ENCODE results near the gene ATP1B3.
"Not testable (repeated sequence)": the region's sequence is repeated elsewhere in the genome, so short reads cannot be mapped to it uniquely, and the experiment has no call there.

The ATP1B3 gene

DNA sequence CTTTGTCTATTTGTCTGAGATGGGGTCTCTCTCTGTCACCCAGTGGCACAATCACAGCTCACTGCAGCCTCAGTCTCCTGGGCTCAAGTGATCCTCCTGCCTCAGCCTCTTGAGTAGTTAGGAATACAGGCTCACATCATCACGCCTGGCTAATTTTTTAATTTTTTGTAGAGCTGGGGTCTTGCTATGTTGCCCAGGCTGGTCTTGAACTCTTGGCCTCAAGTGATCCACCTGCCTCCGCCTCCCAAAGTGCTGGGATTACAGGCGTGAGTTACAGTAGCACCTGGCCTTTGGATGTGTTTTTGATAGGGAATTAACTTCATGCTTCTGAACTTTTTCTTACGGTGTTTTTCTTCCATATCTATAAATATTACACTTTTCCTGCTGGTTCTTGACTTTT lies 33.5 kb downstream of the ATP1B3 start:
- DNase-seq = not testable (repeated sequence)

- DNase-seq = peak; percentile 53
Observed at GRCh38 chr3:141913150-141913811, 36.8 kb downstream of the ATP1B3 start.

GRCh38 chr3:141914311-141914710 lies 37.9 kb downstream of the ATP1B3 start:
- DNase-seq = no peak

GRCh38 chr3:141915016-141915415 lies 38.6 kb downstream of the ATP1B3 start:
- DNase-seq = no peak

- no peak for DNase-seq
Observed at GRCh38 chr3:141915766-141916165, 39.3 kb downstream of the ATP1B3 start.

DNA sequence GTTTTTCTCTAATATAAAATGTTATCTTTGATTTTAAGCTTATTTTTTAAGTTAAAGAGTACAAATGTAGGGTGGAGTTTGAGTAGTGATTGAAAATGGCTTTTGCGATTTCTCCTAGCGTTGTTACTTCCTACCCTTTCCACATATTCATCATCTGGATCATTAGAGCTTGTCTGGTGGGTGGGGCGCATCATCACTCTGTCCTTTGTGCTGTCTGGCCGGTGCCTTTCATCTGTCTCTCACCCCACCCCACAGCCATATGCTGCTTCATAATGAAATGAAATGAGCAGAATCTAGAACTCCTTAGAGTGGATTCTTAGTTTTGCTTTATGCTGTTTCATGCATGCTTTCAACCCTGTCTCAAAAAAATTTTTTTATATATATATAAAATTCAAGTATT lies 44.3 kb downstream of the ATP1B3 start:
- no peak for DNase-seq

- no peak for DNase-seq
Observed at GRCh38 chr3:141921316-141921715, 44.9 kb downstream of the ATP1B3 start.

GRCh38 chr3:141925677-141926076 lies 49.2 kb downstream of the ATP1B3 start:
- DNase-seq = not testable (repeated sequence)

DNA sequence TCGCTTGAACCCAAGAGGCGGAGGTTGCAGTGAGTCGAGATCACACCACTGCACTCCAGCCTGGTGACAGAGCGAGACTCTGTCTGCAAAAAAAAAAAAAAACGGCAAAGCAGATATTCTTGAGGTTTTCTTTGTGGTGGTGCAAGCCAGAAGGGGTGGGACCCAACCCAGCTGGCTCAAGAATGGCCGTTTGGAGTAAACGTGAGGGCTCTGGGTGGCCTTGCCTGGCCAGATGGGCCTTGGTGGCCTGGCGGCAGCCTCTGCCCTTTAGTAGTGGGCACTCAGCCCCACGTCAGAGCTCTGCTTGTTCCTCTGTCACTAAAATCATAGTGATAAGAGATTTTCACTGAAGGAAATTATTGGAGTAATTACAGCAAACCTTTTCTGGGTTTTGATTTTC lies 50.5 kb downstream of the ATP1B3 start:
- no peak for DNase-seq

DNA sequence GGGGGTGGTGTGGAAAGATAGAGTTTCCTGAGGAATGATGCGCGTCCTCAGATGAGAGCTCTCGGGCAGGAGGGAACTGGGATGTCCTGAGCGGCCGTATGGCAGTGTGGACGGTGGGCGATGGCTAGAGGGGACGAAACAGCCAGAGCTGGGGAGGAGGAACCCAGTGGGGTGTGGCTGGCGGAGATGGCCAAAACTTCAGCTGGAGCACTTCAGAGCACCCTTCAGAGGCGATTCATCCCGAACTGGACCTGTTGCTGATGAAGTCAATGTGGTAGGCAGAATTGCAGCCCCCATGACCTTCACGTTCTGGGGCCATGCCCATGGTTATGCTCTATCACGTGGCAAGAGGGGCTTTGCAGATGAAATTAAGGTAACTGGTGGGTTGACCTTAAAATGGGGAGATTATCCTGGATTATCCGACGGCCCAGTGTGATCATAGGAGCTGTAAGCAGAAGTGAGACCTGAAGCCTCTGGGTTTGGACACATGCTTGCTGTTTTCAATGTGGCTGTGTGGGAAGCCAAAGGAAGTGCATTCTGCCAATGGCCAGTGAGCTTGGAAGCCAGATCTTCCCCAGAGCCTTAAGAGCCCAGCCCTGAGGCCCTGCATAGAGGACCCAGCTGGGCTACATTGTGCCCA lies 52.3 kb downstream of the ATP1B3 start:
- no peak for DNase-seq

DNA sequence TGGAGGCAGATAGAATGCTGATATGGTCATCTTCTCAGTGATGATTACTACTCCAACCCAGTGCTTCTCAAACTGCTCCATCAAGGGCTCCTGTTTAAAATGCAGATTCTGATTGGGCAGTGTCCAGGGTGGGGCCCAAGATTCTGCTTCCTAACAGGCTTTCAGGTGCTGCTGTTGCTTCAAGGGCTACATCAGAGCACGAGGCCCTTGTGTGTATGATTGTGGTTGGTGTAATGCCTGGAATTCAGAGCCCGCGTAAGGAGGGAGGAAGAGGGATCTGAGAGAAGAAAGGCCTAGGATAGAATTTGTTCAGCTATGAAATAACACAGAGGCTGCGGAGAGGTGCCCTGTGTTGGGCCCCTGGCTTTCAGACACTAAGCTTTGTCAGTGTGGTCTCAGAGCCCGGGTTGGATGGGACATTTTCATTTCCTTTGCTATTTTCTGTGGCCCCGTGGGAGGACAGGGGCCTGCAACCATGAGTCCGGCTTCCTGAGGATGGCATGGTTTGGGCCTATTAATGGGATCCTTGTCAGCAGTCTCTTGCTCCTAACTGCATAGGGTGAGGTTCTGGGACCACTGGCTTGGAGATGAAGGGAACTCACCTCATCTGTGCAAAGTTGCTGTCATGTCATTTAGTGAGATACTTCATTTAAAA lies 53.0 kb downstream of the ATP1B3 start:
- DNase-seq = no peak

DNA sequence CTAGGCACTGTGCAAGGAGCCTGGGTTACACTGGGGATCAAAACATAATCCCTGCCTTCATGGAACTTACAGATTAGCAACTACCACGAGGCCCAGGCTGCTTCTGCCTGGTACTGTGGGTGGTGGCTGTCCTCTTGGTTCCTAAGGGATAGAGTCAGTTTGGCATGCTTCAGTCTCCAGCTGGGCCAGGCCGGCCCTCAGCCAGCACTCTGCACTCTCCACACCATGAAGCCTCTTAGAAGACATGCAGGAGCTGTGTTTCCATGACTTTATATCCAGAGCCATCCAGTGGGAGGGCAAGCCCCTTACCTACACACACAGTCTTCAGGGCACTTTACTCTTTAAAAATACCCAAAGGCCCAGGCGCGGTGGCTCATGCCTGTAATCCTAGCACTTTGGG lies 54.4 kb downstream of the ATP1B3 start:
- DNase-seq = no peak

GRCh38 chr3:141933421-141934300 lies 57.2 kb downstream of the ATP1B3 start:
- no peak for DNase-seq

- no peak for DNase-seq
Observed at GRCh38 chr3:141934354-141934753, 57.9 kb downstream of the ATP1B3 start.

GRCh38 chr3:141938011-141938500 lies 61.6 kb downstream of the ATP1B3 start:
- no peak for DNase-seq

GRCh38 chr3:141939759-141940158 lies 63.3 kb downstream of the ATP1B3 start:
- DNase-seq = no peak

DNA sequence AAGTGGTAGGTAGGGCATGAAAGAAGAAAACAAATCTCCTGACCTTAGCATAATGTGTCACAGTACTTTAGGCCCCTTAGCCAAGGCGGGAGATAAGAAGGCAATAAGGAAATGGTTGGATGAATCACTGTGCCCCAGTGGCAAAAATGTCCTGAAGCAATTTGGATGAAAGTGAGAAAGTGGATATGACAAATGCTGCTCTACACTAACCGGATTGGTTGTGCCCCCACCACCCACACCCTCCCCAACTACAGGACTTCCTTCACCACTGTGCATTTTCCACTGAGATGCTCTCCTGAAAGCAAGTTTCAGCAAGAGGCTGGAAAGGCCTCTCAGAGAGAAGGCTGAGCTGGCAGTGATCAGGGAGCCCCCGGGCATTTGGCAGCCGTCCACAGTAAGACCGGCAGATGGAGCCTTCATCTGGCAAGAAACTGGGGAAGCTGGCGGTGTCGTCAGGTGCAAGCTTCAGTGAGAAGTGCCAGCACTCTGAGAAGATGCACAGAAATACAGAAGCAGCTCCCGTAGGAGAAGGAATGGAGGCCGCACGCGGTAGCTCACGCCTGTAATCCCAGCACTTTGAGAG lies 63.8 kb downstream of the ATP1B3 start:
- DNase-seq = no peak

GRCh38 chr3:141941093-141941492 lies 64.7 kb downstream of the ATP1B3 start:
- DNase-seq = no peak

DNA sequence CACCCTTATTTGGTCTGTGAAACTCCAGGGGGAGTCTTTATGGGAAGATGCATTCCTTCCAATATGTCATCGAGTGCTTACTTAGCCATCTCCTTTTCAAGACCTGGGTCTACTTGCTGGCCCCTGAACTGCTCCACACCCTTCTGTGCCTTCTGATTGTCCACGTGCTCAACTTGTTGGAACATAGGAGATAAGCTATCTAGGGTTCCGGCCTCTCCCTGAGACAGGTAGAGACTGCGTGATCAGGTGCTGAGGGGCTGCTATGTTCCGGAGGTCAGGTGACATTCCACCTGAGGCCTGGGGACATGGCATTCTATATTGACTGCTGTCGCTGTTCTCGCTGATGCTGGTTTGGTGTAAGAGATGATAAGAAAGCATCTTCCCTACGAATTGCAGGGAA lies 65.6 kb downstream of the ATP1B3 start:
- no peak for DNase-seq

DNA sequence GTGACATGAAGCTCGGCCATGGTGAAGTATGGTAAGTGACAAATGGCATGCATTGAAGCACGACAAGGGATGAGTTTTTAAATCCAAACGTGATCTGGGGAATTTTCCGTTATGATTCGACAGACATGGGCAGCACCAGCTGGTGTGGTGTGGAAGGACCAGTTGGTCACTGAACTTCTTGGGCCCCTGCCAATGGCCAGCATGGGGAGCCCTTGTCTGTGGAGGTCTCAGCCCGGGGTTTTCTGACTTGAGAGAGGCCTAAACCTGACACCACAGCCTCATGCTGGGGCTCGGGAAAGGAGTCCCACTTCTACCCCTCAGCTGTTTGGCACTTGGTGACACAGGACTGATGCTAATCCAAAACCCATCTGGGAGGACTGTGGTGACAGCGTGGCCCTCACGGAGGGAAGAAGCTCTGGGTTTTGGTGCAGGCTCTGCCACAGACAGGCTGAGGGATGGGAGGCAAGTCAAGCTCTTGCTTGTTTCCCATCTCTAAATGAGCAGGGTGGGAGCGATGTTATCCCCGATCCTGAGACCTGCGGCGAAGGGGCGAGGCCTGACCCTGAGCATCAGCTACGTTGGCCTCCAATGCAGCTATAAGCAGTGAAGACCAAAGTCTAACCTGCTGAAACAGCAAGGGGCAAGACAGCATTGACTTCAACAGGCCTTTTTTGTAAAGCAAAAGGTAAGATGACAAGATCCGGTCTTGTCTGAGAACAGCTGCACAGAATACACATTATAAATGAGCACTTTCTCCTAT lies 69.5 kb downstream of the ATP1B3 start:
- DNase-seq = no peak

DNA sequence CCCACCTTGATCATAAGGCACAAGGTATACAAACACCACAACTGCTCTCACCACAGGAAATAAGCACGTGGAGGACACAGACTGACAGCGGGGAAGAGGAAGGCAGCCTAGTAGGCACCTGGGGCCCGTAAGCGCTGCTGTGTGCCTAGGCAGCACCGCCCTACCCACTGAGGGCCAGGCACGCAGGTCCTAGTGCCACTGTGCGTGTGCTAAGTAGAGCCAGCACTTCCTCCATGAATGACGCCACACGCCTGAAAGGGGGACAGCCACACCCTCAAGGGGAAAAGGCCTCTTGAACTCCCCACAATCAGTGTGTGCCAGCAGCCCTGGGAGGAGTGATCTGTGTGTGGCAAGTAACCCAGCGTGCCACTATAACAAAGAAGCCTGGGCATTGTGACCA lies 73.0 kb downstream of the ATP1B3 start:
- DNase-seq = no peak

GRCh38 chr3:141949972-141950371 lies 73.5 kb downstream of the ATP1B3 start:
- no peak for DNase-seq
